Epithelial cell of prostate (primary cell): ENCODE measurements around the gene MINAR1.
"Not testable (repeated sequence)": the region's sequence is repeated elsewhere in the genome, so short reads cannot be mapped to it uniquely, and the experiment has no call there.

Source experiments
- DNase-seq: peaks from one replicate; pipeline ENCODE4 v3.0.0-alpha.2; 2011; ENCODE audit warnings: low read depth, low spot score
- H3K27ac ChIP-seq: fragments of 450-650 bp; 2 replicates; pipeline ENCODE4 v1.5.1; 2017; ENCODE audit warnings: mild to moderate bottlenecking

MINAR1 gene

GRCh38 chr15:79431636-79432344, at the start of gene MINAR1:
Gene MINAR1, plus strand, starts transcription at chr15:79432336. Its CDS starts 23,812 bp downstream, at chr15:79456148.
- H3K27ac ChIP-seq = no peak within 1 kb of the TSS

GRCh38 chr15:79394231-79394630, 37.9 kb upstream of the MINAR1 start:
- H3K27ac ChIP-seq = no peak overlapping the region

More at GRCh38 chr15:79431636-79432344, at the start of gene MINAR1:
- DNase-seq = no peak

GRCh38 chr15:79396850-79397249, 35.3 kb upstream of the MINAR1 start:
- DNase-seq = no peak
- H3K27ac ChIP-seq = no peak overlapping the region

More at GRCh38 chr15:79394231-79394630, 37.9 kb upstream of the MINAR1 start:
- DNase-seq = no peak

- no peak overlapping the region for H3K27ac ChIP-seq
- no peak for DNase-seq
Measured at GRCh38 chr15:79397269-79397910, 34.7 kb upstream of the MINAR1 start.

GRCh38 chr15:79399606-79400005, 32.5 kb upstream of the MINAR1 start:
- H3K27ac ChIP-seq = no peak overlapping the region
- no peak for DNase-seq

- DNase-seq = no peak
- no peak overlapping the region for H3K27ac ChIP-seq
Measured at GRCh38 chr15:79400650-79401049, 31.5 kb upstream of the MINAR1 start.

GRCh38 chr15:79401301-79401700, 30.8 kb upstream of the MINAR1 start:
- DNase-seq = no peak

GRCh38 chr15:79402136-79402535, 30.0 kb upstream of the MINAR1 start:
- no peak for DNase-seq
- H3K27ac ChIP-seq = no peak overlapping the region

More at GRCh38 chr15:79401301-79401700, 30.8 kb upstream of the MINAR1 start:
- H3K27ac ChIP-seq = no peak overlapping the region

- DNase-seq = no peak
- no peak overlapping the region for H3K27ac ChIP-seq
Measured at GRCh38 chr15:79403501-79403900, 28.6 kb upstream of the MINAR1 start.

GRCh38 chr15:79406210-79406609, 25.9 kb upstream of the MINAR1 start:
- no peak overlapping the region for H3K27ac ChIP-seq
- DNase-seq = no peak

- H3K27ac ChIP-seq = no peak overlapping the region
- DNase-seq = no peak
Measured at GRCh38 chr15:79408041-79408440, 24.1 kb upstream of the MINAR1 start.

GRCh38 chr15:79410237-79410636, 21.9 kb upstream of the MINAR1 start:
- no peak overlapping the region for H3K27ac ChIP-seq
- DNase-seq = no peak

- H3K27ac ChIP-seq = no peak overlapping the region
- no peak for DNase-seq
Measured at GRCh38 chr15:79412010-79412409, 20.1 kb upstream of the MINAR1 start.

- H3K27ac ChIP-seq = no peak overlapping the region
- DNase-seq = no peak
Measured at GRCh38 chr15:79412429-79412828, 19.7 kb upstream of the MINAR1 start.

GRCh38 chr15:79416876-79417275, 15.3 kb upstream of the MINAR1 start:
- no peak for DNase-seq
- no peak overlapping the region for H3K27ac ChIP-seq

- no peak for DNase-seq
- no peak overlapping the region for H3K27ac ChIP-seq
Measured at GRCh38 chr15:79418693-79419279, 13.3 kb upstream of the MINAR1 start.

- DNase-seq = no peak
- no peak overlapping the region for H3K27ac ChIP-seq
Measured at GRCh38 chr15:79425591-79426295, 6.4 kb upstream of the MINAR1 start.

GRCh38 chr15:79426899-79427298, 5.2 kb upstream of the MINAR1 start:
- DNase-seq, H3K27ac ChIP-seq: not testable (repeated sequence)

GRCh38 chr15:79427781-79428598, 4.1 kb upstream of the MINAR1 start:
- no peak overlapping the region for H3K27ac ChIP-seq
- DNase-seq = no peak
